Thoracic aorta endothelial cell (primary cell): ENCODE data around the gene FLOT1. TPM values are rescaled to one million over a fixed set of nuclear protein-coding genes. Genes with fewer than 3 reads are reported as not detected.

Experiments used
- small RNA-seq: library from RNA; depleted of rRNA; stranded (forward); fragments of <200 nt; gene quantifications from one replicate; pipeline ENCODE3, GENCODE V24; 2012
- total RNA-seq: library from RNA; depleted of rRNA; stranded (reverse); fragments of >200 nt; gene quantifications from 2 replicates; pipeline ENCODE4 v1.2.3, GENCODE V29; 2012

The FLOT1 gene
- total RNA-seq, result 63.7 and 71.4 TPM in 2 replicates

GRCh38 chr6:30742316-30743098 lies at the start of gene FLOT1:
Gene FLOT1, minus strand, starts transcription at chr6:30742687. Its CDS starts 498 bp downstream, at chr6:30742189.

GRCh38 chr6:30744054-30744805 lies 1.7 kb upstream of the FLOT1 start, which contains the start of gene IER3:
Gene IER3, minus strand, starts transcription at chr6:30744547. Its CDS starts 29 bp downstream, at chr6:30744518.

GRCh38 chr6:30719791-30720737 lies 22.4 kb downstream of the FLOT1 start, which contains the start of gene TUBB:
Gene TUBB, plus strand, starts transcription at chr6:30720352. Its CDS starts 155 bp downstream, at chr6:30720507.

GRCh38 chr6:30717129-30717844 lies 25.2 kb downstream of the FLOT1 start, which contains the start of gene MDC1:
Gene MDC1, minus strand, starts transcription at chr6:30717281. Its CDS starts 2,106 bp downstream, at chr6:30715175.

GRCh38 chr6:30690403-30691207 lies 51.9 kb downstream of the FLOT1 start, which contains the start of gene NRM:
Gene NRM, minus strand, starts transcription at chr6:30690984. Its CDS starts 10 bp downstream, at chr6:30690974.

GRCh38 chr6:30686009-30686907 lies 56.2 kb downstream of the FLOT1 start, which contains the start of gene PPP1R18:
Gene PPP1R18, minus strand, starts transcription at chr6:30686645. Its CDS starts 627 bp downstream, at chr6:30686018.

Small RNA genes lying within 50 kb of the gene (small RNA-seq; reads per million reads assigned to genes)
- gene RF00019 (not detected), gene RN7SL353P (not detected)

Other genes starting within 250 kb of the FLOT1 start
- 37.1 and 42.9 TPM in 2 replicates for gene GNL1, start 186.2 kb downstream of the FLOT1 start, total RNA-seq
- gene PRR3, start 185.4 kb downstream of the FLOT1 start, total RNA-seq, result 9.3 and 10.2 TPM in 2 replicates
- 44.9 and 53.9 TPM in 2 replicates for gene ABCF1, start 171.2 kb downstream of the FLOT1 start, total RNA-seq
- 54.2 and 58.6 TPM in 2 replicates for gene PPP1R10, start 125.4 kb downstream of the FLOT1 start, total RNA-seq
- 54.4 and 71.4 TPM in 2 replicates for gene MRPS18B, start 124.8 kb downstream of the FLOT1 start, total RNA-seq
- 6.0 and 6.5 TPM in 2 replicates for gene ATAT1, start 115.8 kb downstream of the FLOT1 start, total RNA-seq
- gene C6orf136, start 95.6 kb downstream of the FLOT1 start, total RNA-seq, result 3.8 and 9.6 TPM in 2 replicates
- gene DHX16, start 69.7 kb downstream of the FLOT1 start, total RNA-seq, result 35.5 and 38.6 TPM in 2 replicates
- gene PPP1R18, start 56.0 kb downstream of the FLOT1 start, total RNA-seq, result 76.3 and 96.5 TPM in 2 replicates
- gene NRM, start 51.7 kb downstream of the FLOT1 start, total RNA-seq, result 5.9 and 13.1 TPM in 2 replicates
- gene MDC1, start 25.4 kb downstream of the FLOT1 start, total RNA-seq, result 12.0 and 18.2 TPM in 2 replicates
- gene TUBB, start 22.3 kb downstream of the FLOT1 start, total RNA-seq, result 774 and 1,036 TPM in 2 replicates
- gene IER3, start 1.9 kb upstream of the FLOT1 start, total RNA-seq, result 113 and 169 TPM in 2 replicates
- gene DDR1, start 141.8 kb upstream of the FLOT1 start, total RNA-seq, result 4.9 and 5.7 TPM in 2 replicates
- gene GTF2H4, start 165.5 kb upstream of the FLOT1 start, total RNA-seq, result 12.8 and 21.8 TPM in 2 replicates
- 16.0 and 20.2 TPM in 2 replicates for gene VARS2, start 171.6 kb upstream of the FLOT1 start, total RNA-seq
- not detected in 2 replicates for gene SFTA2, start 189.5 kb upstream of the FLOT1 start, total RNA-seq
- not detected in 2 replicates for gene MUCL3, start 198.3 kb upstream of the FLOT1 start, total RNA-seq
- gene MUC21, start 241.0 kb upstream of the FLOT1 start, total RNA-seq, result not detected in 2 replicates